PC-3 (cell line): ENCODE measurements around the gene POLD4. TPM values are rescaled to one million over a fixed set of nuclear protein-coding genes. Genes with fewer than 3 reads are reported as not detected.

ENCODE experiments used
- ATAC-seq: fragments of 200-7000 bp; cut with Tn5 transposase; 2 replicates; pipeline ENCODE4 v1.9.1; 2020; ENCODE audit warnings: mild to moderate bottlenecking, moderate library complexity
- BruUV-seq: library from RNA; stranded (reverse); fragments of 400-500 nt; replicated peaks from 2 replicates; lab custom pipeline; 2021; lab: Mats Ljungman, UMichigan
- CTCF ChIA-PET: fragments of 300-600 bp; sonication (Branson Sonifier 250); formaldehyde crosslinking; loops from one replicate; lab custom pipeline; 2022; ENCODE audit warnings: antibody characterized with exemption; lab: Charles Lee
- POLR2A ChIA-PET: fragments of 300-600 bp; sonication (Branson Sonifier 250); formaldehyde crosslinking; loops from one replicate; lab custom pipeline; 2022; ENCODE audit warnings: antibody characterized with exemption; ENCODE audit not compliant: unreplicated experiment; lab: Charles Lee
- DNase-seq: peaks from one replicate; pipeline ENCODE4 v3.0.0-alpha.2; 2015
- H2AFZ ChIP-seq: fragments of 300-600 bp; sonication (generic); 2 replicates; pipeline ENCODE4 v1.6.0; 2016; ENCODE audit warnings: antibody characterized with exemption, low read length
- H3F3A ChIP-seq: fragments of 300-600 bp; sonication (generic); one replicate; pipeline ENCODE4 v1.6.0; 2017; ENCODE audit warnings: antibody characterized with exemption, low read length, control low read depth, mild to moderate bottlenecking; ENCODE audit not compliant: unreplicated experiment
- H3K27ac ChIP-seq: fragments of 300-600 bp; sonication (generic); 2 replicates; pipeline ENCODE4 v1.5.1; 2016; ENCODE audit warnings: mild to moderate bottlenecking, low read length
- H3K27me3 ChIP-seq: fragments of 300-600 bp; sonication (generic); 2 replicates; pipeline ENCODE4 v1.6.1; 2016; ENCODE audit warnings: low read length, mixed read lengths
- H3K36me3 ChIP-seq: fragments of 300-600 bp; sonication (generic); 2 replicates; pipeline ENCODE4 v1.6.1; 2016; ENCODE audit warnings: low read depth, mixed run types, low read length, mixed read lengths
- H3K4me1 ChIP-seq: fragments of 300-600 bp; sonication (generic); 2 replicates; pipeline ENCODE4 v1.5.1; 2016; ENCODE audit warnings: low read length; ENCODE audit not compliant: insufficient read depth
- H3K4me2 ChIP-seq: fragments of 300-600 bp; sonication (generic); 2 replicates; pipeline ENCODE4 v1.6.0; 2016; ENCODE audit warnings: low read length
- H3K4me3 ChIP-seq: fragments of 300-600 bp; sonication (generic); 2 replicates; pipeline ENCODE4 v1.5.1; 2016; ENCODE audit warnings: mild to moderate bottlenecking, low read length, mixed read lengths
- H3K79me2 ChIP-seq: fragments of 300-600 bp; sonication (generic); 2 replicates; pipeline ENCODE4 v1.6.1; 2017; ENCODE audit warnings: low read length, mixed read lengths
- H3K9ac ChIP-seq: fragments of 300-600 bp; sonication (generic); 2 replicates; pipeline ENCODE4 v1.6.0; 2016; ENCODE audit warnings: mild to moderate bottlenecking, low read length
- H3K9me2 ChIP-seq: fragments of 300-600 bp; sonication (generic); replicated peaks from 2 replicates; pipeline ENCODE4 v1.6.1; 2016; ENCODE audit warnings: mixed run types, low read length, mixed read lengths
- H3K9me3 ChIP-seq: fragments of 300-600 bp; sonication (generic); 2 replicates; pipeline ENCODE4 v1.6.1; 2016; ENCODE audit warnings: low read length, mixed read lengths
- H4K20me1 ChIP-seq: fragments of 300-600 bp; sonication (generic); 2 replicates; pipeline ENCODE4 v1.6.1; 2016; ENCODE audit warnings: low read length, mixed read lengths
- EZH2 ChIP-seq: fragments of 300-600 bp; sonication (generic); IDR thresholded peaks from one replicate; pipeline ENCODE4 v1.6.1; 2017; ENCODE audit warnings: antibody characterized with exemption, mild to moderate bottlenecking, low read length; ENCODE audit not compliant: unreplicated experiment
- EZH2phosphoT487 ChIP-seq: fragments of 300-600 bp; sonication (generic); IDR thresholded peaks from 2 replicates; pipeline ENCODE4 v1.6.1; 2018; ENCODE audit warnings: mild to moderate bottlenecking, antibody characterized with exemption, low read length, borderline replicate concordance
- intact Hi-C: fragments of 100-400 bp; cut with micrococcal nuclease; formaldehyde crosslinking; loops from 2 replicates; pipeline ENCODE4 v1.9.0; 2023
- total RNA-seq: library from RNA; depleted of rRNA; stranded (reverse); fragments of >200 nt; gene quantifications from 2 replicates; pipeline ENCODE4 v1.2.3, GENCODE V29; 2014
- TF ChIP-seq, protein P1 (sequence below): fragments of 300-600 bp; sonication (generic); conservative IDR thresholded peaks from 2 replicates; pipeline ENCODE4 v1.5.1; 2017; ENCODE audit warnings: antibody characterized with exemption, low read depth, mild to moderate bottlenecking, low read length

Gene POLD4
- total RNA-seq, 1 experiment from 2014 or later: 81.5 TPM

- intact Hi-C loops: no loop called here
- H3K4me1 ChIP-seq: peaks cover 57% of the 10 kb centered on the region
- no peaks in the 10 kb centered on the region for H3K9me2 ChIP-seq
- H3K4me2 ChIP-seq: no peak overlapping the region
- H3K27ac ChIP-seq: no peak overlapping the region
- no peak for DNase-seq
- H3K9ac ChIP-seq: no peak overlapping the region
- ChIA-PET CTCF (no interaction called here), POLR2A (no interaction called here)
- BruUV-seq: no TSS peak
- no peak overlapping the region for H2AFZ ChIP-seq
- no peaks in the 10 kb centered on the region for H4K20me1 ChIP-seq
- H3K36me3 ChIP-seq: no peaks in the 10 kb centered on the region
- H3K79me2 ChIP-seq: peaks cover 14% of the 10 kb centered on the region
- no peaks in the 10 kb centered on the region for H3K9me3 ChIP-seq
- H3K27me3 ChIP-seq: no peaks in the 10 kb centered on the region
- peaks cover 18% of the 10 kb centered on the region for H3F3A ChIP-seq
- TF ChIP-seq, protein P1, sequence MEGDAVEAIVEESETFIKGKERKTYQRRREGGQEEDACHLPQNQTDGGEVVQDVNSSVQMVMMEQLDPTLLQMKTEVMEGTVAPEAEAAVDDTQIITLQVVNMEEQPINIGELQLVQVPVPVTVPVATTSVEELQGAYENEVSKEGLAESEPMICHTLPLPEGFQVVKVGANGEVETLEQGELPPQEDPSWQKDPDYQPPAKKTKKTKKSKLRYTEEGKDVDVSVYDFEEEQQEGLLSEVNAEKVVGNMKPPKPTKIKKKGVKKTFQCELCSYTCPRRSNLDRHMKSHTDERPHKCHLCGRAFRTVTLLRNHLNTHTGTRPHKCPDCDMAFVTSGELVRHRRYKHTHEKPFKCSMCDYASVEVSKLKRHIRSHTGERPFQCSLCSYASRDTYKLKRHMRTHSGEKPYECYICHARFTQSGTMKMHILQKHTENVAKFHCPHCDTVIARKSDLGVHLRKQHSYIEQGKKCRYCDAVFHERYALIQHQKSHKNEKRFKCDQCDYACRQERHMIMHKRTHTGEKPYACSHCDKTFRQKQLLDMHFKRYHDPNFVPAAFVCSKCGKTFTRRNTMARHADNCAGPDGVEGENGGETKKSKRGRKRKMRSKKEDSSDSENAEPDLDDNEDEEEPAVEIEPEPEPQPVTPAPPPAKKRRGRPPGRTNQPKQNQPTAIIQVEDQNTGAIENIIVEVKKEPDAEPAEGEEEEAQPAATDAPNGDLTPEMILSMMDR: no peak
- TF ChIP-seq EZH2: no peak
- TF ChIP-seq EZH2phosphoT487: no peak
- ATAC-seq: no peak
- no peak overlapping the region for H3K4me3 ChIP-seq
Observed at GRCh38 chr11:67349928-67350465, 3.3 kb downstream of the POLD4 start.

DNA sequence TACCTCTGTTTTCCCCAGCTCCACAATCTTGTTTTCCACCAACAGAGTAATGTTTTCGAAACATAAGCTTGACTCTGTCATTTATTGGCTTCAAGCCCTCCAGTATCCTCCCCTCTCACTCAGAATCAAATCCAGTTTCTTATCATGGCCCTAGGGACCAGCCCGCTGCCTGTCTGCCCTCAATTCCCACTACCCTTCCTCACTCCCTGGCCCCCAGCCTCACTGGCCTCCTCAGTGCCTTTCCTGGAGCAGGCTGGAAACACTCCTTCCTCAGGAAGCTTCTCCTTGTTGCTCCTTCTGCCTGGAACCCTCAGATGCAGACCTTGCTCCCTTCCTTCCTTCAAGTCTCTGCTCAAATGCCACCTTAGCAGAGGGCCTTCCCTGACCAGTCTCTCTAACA lies 3.9 kb downstream of the POLD4 start:
- no peak overlapping the region for H3K9ac ChIP-seq
- TF ChIP-seq EZH2 (no peak), EZH2phosphoT487 (no peak)
- TF ChIP-seq, protein P1: no peak
- BruUV-seq: no TSS peak

DNA sequence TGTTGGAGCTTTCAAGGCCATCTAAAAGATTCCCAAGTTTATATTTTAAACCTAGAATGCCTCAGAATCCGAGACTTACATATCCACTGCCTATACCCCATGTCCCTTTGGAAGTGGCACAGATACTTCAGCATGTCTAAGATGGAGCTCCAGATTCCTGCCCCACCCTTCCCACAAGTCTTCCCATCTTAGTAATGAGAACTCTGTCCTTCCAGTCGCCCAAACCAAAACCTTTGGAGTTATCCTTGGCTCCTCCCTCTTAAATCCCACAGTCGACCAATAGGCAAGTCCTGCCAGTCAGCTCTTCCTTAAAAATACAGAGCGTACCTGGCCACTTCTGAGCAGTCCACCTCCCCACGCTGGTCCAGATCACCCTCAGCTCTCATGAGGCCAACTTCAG lies 4.3 kb downstream of the POLD4 start:
- no peak overlapping the region for H3K4me3 ChIP-seq
- H3K9me2 ChIP-seq: no peaks in the 10 kb centered on the region
- no peaks in the 10 kb centered on the region for H4K20me1 ChIP-seq
- ATAC-seq: no peak
- no peaks in the 10 kb centered on the region for H3K36me3 ChIP-seq
- H3K9ac ChIP-seq: no peak overlapping the region
- no peak for DNase-seq
- POLR2A ChIA-PET: interaction anchor here (0.5 kb wide), 1 partner anchor 53 kb away, joined by 8 read pairs; the partner anchor contains the start of gene PPP1CA
- H3F3A ChIP-seq: peaks cover 12% of the 10 kb centered on the region
- BruUV-seq: no TSS peak
- H3K79me2 ChIP-seq: peaks cover 14% of the 10 kb centered on the region
- peaks cover 58% of the 10 kb centered on the region for H3K4me1 ChIP-seq
- no peak overlapping the region for H2AFZ ChIP-seq
- CTCF ChIA-PET: no interaction called here
- intact Hi-C loops: no loop called here
- H3K27me3 ChIP-seq: no peaks in the 10 kb centered on the region
- no peak overlapping the region for H3K27ac ChIP-seq
- H3K9me3 ChIP-seq: no peaks in the 10 kb centered on the region
- TF ChIP-seq EZH2: no peak
- TF ChIP-seq, protein P1: no peak
- TF ChIP-seq EZH2phosphoT487: no peak
- no peak overlapping the region for H3K4me2 ChIP-seq

More for the DNA sequence above, 3.9 kb downstream of the POLD4 start:
- H3K36me3 ChIP-seq: no peaks in the 10 kb centered on the region
- no peak overlapping the region for H3K4me2 ChIP-seq
- ChIA-PET CTCF (no interaction called here), POLR2A (no interaction called here)
- H3K9me3 ChIP-seq: no peaks in the 10 kb centered on the region
- intact Hi-C loops: no loop called here
- no peak overlapping the region for H2AFZ ChIP-seq
- no peaks in the 10 kb centered on the region for H3K27me3 ChIP-seq
- no peak overlapping the region for H3K4me3 ChIP-seq
- H3F3A ChIP-seq: peaks cover 15% of the 10 kb centered on the region
- no peaks in the 10 kb centered on the region for H3K9me2 ChIP-seq
- H4K20me1 ChIP-seq: no peaks in the 10 kb centered on the region
- ATAC-seq: no peak
- peaks cover 59% of the 10 kb centered on the region for H3K4me1 ChIP-seq
- no peak for DNase-seq
- H3K27ac ChIP-seq: no peak overlapping the region
- H3K79me2 ChIP-seq: peaks cover 14% of the 10 kb centered on the region
